Measurements from ENCODE around the gene HESX1. TPM values are rescaled to one million over a fixed set of nuclear protein-coding genes. Genes with fewer than 3 reads are reported as not detected.

Gene HESX1
- total and polyA plus RNA-seq, 2 experiments from 2014 or later: 21.1 to 56.7 TPM

DNA sequence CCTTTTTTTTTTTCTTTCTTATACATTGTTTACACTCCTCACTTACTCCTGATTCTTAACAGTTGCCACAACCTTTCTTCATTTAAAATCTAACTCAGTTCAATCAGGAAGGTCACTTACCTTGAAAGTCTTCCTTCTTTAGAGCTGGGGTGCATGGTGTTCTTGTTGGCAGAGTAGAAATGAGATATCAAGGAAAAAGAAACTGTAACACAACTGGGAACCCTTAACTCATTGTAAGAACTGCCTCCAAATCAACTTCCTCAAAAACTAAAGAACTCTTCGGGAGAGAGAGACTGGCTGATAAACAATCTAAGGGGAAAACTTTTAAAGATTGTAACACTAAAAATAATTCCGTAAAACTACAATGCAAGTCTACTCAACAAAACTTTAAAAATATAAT, 26.4 kb upstream of the HESX1 start:
- ATAC-seq (no peak), DNase-seq (ENCODE audit: low spot score) (no peak)
- peaks cover 5% of the 10 kb centered on the region; the same call in 1 of the 2 replicates for H3K4me1 ChIP-seq (ENCODE audit: insufficient read depth)
- H3K4me3 ChIP-seq: no peak overlapping the region
- H3K9me3 Mint-ChIP-seq: no peaks in the 10 kb centered on the region
- H2AFZ ChIP-seq: no peak overlapping the region
- H3F3A ChIP-seq (replicated peaks; ENCODE audit: low read depth): no peaks in the 10 kb centered on the region
- H3K79me2 ChIP-seq (replicated peaks; ENCODE audit: insufficient read depth): peaks cover 30% of the 10 kb centered on the region
- peaks cover 16% of the 10 kb centered on the region for H3K4me1 Mint-ChIP-seq
- H3K4me3 Mint-ChIP-seq: peak overlapping the region; percentile 8; the same call in 1 of the 3 replicates
- peaks cover 6% of the 10 kb centered on the region; the same call in 1 of the 2 replicates for H4K20me1 ChIP-seq (replicated peaks; ENCODE audit: insufficient read depth)
- no peaks in the 10 kb centered on the region for H3K36me3 ChIP-seq (ENCODE audit: insufficient read depth)
- H3K27me3 Mint-ChIP-seq (ENCODE audit: insufficient read depth, low read depth, poor library complexity): peaks cover 19% of the 10 kb centered on the region
- peaks cover 13% of the 10 kb centered on the region for H3K27me3 ChIP-seq (ENCODE audit: insufficient read depth)
- no peaks in the 10 kb centered on the region for H3K36me3 Mint-ChIP-seq (ENCODE audit: low read depth)
- H3K4me2 ChIP-seq: no peak overlapping the region
- no peaks in the 10 kb centered on the region for H3K9me2 ChIP-seq (ENCODE audit: insufficient read depth)
- H3K27ac ChIP-seq (ENCODE audit: low read depth): no peak overlapping the region
- TF ChIP-seq, protein P1, sequence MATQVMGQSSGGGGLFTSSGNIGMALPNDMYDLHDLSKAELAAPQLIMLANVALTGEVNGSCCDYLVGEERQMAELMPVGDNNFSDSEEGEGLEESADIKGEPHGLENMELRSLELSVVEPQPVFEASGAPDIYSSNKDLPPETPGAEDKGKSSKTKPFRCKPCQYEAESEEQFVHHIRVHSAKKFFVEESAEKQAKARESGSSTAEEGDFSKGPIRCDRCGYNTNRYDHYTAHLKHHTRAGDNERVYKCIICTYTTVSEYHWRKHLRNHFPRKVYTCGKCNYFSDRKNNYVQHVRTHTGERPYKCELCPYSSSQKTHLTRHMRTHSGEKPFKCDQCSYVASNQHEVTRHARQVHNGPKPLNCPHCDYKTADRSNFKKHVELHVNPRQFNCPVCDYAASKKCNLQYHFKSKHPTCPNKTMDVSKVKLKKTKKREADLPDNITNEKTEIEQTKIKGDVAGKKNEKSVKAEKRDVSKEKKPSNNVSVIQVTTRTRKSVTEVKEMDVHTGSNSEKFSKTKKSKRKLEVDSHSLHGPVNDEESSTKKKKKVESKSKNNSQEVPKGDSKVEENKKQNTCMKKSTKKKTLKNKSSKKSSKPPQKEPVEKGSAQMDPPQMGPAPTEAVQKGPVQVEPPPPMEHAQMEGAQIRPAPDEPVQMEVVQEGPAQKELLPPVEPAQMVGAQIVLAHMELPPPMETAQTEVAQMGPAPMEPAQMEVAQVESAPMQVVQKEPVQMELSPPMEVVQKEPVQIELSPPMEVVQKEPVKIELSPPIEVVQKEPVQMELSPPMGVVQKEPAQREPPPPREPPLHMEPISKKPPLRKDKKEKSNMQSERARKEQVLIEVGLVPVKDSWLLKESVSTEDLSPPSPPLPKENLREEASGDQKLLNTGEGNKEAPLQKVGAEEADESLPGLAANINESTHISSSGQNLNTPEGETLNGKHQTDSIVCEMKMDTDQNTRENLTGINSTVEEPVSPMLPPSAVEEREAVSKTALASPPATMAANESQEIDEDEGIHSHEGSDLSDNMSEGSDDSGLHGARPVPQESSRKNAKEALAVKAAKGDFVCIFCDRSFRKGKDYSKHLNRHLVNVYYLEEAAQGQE (IDR thresholded peaks at IDR 0.05; ENCODE audit: unreplicated experiment): no peak
- TF ChIP-seq CREB1 (CRISPR knock-in tag; IDR thresholded peaks at IDR 0.05; ENCODE audit: low read depth) (no peak), EZH2 (IDR thresholded peaks at IDR 0.05; ENCODE audit: low read depth, unreplicated experiment) (no peak), ZNF114 (CRISPR knock-in tag; IDR thresholded peaks at IDR 0.05) (no peak), STAT1 (IDR thresholded peaks at IDR 0.05; ENCODE audit: unreplicated experiment) (no peak), EZH2phosphoT487 (IDR thresholded peaks at IDR 0.05; ENCODE audit: unreplicated experiment) (no peak), JUNB (IDR thresholded peaks at IDR 0.05; ENCODE audit: unreplicated experiment) (no peak)
- TF ChIP-seq, protein P2, sequence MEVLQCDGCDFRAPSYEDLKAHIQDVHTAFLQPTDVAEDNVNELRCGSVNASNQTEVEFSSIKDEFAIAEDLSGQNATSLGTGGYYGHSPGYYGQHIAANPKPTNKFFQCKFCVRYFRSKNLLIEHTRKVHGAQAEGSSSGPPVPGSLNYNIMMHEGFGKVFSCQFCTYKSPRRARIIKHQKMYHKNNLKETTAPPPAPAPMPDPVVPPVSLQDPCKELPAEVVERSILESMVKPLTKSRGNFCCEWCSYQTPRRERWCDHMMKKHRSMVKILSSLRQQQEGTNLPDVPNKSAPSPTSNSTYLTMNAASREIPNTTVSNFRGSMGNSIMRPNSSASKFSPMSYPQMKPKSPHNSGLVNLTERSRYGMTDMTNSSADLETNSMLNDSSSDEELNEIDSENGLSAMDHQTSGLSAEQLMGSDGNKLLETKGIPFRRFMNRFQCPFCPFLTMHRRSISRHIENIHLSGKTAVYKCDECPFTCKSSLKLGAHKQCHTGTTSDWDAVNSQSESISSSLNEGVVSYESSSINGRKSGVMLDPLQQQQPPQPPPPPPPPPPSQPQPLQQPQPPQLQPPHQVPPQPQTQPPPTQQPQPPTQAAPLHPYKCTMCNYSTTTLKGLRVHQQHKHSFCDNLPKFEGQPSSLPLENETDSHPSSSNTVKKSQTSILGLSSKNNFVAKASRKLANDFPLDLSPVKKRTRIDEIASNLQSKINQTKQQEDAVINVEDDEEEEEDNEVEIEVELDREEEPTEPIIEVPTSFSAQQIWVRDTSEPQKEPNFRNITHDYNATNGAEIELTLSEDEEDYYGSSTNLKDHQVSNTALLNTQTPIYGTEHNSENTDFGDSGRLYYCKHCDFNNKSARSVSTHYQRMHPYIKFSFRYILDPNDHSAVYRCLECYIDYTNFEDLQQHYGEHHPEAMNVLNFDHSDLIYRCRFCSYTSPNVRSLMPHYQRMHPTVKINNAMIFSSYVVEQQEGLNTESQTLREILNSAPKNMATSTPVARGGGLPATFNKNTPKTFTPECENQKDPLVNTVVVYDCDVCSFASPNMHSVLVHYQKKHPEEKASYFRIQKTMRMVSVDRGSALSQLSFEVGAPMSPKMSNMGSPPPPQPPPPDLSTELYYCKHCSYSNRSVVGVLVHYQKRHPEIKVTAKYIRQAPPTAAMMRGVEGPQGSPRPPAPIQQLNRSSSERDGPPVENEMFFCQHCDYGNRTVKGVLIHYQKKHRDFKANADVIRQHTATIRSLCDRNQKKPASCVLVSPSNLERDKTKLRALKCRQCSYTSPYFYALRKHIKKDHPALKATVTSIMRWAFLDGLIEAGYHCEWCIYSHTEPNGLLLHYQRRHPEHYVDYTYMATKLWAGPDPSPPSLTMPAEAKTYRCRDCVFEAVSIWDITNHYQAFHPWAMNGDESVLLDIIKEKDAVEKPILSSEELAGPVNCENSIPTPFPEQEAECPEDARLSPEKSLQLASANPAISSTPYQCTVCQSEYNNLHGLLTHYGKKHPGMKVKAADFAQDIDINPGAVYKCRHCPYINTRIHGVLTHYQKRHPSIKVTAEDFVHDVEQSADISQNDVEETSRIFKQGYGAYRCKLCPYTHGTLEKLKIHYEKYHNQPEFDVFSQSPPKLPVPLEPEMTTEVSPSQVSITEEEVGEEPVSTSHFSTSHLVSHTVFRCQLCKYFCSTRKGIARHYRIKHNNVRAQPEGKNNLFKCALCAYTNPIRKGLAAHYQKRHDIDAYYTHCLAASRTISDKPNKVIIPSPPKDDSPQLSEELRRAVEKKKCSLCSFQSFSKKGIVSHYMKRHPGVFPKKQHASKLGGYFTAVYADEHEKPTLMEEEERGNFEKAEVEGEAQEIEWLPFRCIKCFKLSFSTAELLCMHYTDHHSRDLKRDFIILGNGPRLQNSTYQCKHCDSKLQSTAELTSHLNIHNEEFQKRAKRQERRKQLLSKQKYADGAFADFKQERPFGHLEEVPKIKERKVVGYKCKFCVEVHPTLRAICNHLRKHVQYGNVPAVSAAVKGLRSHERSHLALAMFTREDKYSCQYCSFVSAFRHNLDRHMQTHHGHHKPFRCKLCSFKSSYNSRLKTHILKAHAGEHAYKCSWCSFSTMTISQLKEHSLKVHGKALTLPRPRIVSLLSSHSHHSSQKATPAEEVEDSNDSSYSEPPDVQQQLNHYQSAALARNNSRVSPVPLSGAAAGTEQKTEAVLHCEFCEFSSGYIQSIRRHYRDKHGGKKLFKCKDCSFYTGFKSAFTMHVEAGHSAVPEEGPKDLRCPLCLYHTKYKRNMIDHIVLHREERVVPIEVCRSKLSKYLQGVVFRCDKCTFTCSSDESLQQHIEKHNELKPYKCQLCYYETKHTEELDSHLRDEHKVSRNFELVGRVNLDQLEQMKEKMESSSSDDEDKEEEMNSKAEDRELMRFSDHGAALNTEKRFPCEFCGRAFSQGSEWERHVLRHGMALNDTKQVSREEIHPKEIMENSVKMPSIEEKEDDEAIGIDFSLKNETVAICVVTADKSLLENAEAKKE (CRISPR knock-in tag; IDR thresholded peaks at IDR 0.05): no peak
- TF ChIP-seq, protein P3, sequence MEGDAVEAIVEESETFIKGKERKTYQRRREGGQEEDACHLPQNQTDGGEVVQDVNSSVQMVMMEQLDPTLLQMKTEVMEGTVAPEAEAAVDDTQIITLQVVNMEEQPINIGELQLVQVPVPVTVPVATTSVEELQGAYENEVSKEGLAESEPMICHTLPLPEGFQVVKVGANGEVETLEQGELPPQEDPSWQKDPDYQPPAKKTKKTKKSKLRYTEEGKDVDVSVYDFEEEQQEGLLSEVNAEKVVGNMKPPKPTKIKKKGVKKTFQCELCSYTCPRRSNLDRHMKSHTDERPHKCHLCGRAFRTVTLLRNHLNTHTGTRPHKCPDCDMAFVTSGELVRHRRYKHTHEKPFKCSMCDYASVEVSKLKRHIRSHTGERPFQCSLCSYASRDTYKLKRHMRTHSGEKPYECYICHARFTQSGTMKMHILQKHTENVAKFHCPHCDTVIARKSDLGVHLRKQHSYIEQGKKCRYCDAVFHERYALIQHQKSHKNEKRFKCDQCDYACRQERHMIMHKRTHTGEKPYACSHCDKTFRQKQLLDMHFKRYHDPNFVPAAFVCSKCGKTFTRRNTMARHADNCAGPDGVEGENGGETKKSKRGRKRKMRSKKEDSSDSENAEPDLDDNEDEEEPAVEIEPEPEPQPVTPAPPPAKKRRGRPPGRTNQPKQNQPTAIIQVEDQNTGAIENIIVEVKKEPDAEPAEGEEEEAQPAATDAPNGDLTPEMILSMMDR (conservative IDR thresholded peaks at IDR 0.05; ENCODE audit: low read depth in 2 of 2): no peak
- no peak overlapping the region for H3K27ac Mint-ChIP-seq

All from GM23338 (cell line).